ENCODE results near the gene SHC3.

SHC3 gene

GRCh38 chr9:88996046-88996920 lies 182.3 kb downstream of the SHC3 start:
- DNase-seq = no peak

GRCh38 chr9:88995627-88996026 lies 183.0 kb downstream of the SHC3 start:
- DNase-seq = no peak

- DNase-seq = no peak
Observed at GRCh38 chr9:88995200-88995577, 183.4 kb downstream of the SHC3 start.

GRCh38 chr9:88994469-88995199 lies 184.0 kb downstream of the SHC3 start:
- no peak for DNase-seq

- DNase-seq = no peak
Observed at GRCh38 chr9:88993871-88994460, 184.7 kb downstream of the SHC3 start.

- no peak for DNase-seq
Observed at GRCh38 chr9:88993327-88993726, 185.3 kb downstream of the SHC3 start.

GRCh38 chr9:88992556-88992955 lies 186.1 kb downstream of the SHC3 start:
- no peak for DNase-seq

GRCh38 chr9:88991066-88992034 lies 187.3 kb downstream of the SHC3 start, which contains the start of gene S1PR3:
S1PR3 (plus strand) TSS chr9:88991468; CDS start chr9:89001201, 9,733 bp downstream.
- peak; percentile 16 for DNase-seq

GRCh38 chr9:88990729-88991065 lies 187.9 kb downstream of the SHC3 start:
- no peak for DNase-seq

- DNase-seq = no peak
Observed at GRCh38 chr9:88990041-88990728, 188.4 kb downstream of the SHC3 start.

GRCh38 chr9:88988796-88989641 lies 189.6 kb downstream of the SHC3 start:
- DNase-seq = no peak

- no peak for DNase-seq
Observed at GRCh38 chr9:88987661-88988060, 191.0 kb downstream of the SHC3 start.

- DNase-seq = no peak
Observed at GRCh38 chr9:88986776-88987175, 191.8 kb downstream of the SHC3 start.

GRCh38 chr9:88985616-88986015 lies 193.0 kb downstream of the SHC3 start:
- no peak for DNase-seq

- DNase-seq = no peak
Observed at GRCh38 chr9:88984543-88984883, 194.1 kb downstream of the SHC3 start.

GRCh38 chr9:88983865-88984542 lies 194.6 kb downstream of the SHC3 start:
- no peak for DNase-seq

- DNase-seq = no peak
Observed at GRCh38 chr9:88980740-88981203, 197.8 kb downstream of the SHC3 start.

- no peak for DNase-seq
Observed at GRCh38 chr9:88979791-88980190, 198.8 kb downstream of the SHC3 start.

GRCh38 chr9:88979021-88979420 lies 199.6 kb downstream of the SHC3 start:
- no peak for DNase-seq

GRCh38 chr9:88978034-88978433 lies 200.6 kb downstream of the SHC3 start:
- no peak for DNase-seq
